GM23248 (cell line): ENCODE results near the gene SALL4.

Experiments
- EZH2 ChIP-seq: fragments of 200-600 bp; sonication (generic); IDR thresholded peaks from 2 replicates; pipeline ENCODE4 v1.6.1; 2018; ENCODE audit warnings: antibody characterized with exemption, mild to moderate bottlenecking; ENCODE audit not compliant: insufficient read depth, poor library complexity, severe bottlenecking
- EZH2phosphoT487 ChIP-seq: fragments of 200-600 bp; sonication (generic); IDR thresholded peaks from 2 replicates; pipeline ENCODE4 v1.6.1; 2018; ENCODE audit warnings: antibody characterized with exemption, moderate library complexity, mild to moderate bottlenecking, low read depth; ENCODE audit not compliant: insufficient read depth

- TF ChIP-seq EZH2 (no peak), EZH2phosphoT487 (no peak)
Measured at GRCh38 chr20:51745804-51746203, 56.5 kb downstream of the SALL4 start.
